NOMO-1 (cell line): ENCODE results near the gene MTA3.

Source experiments
- DNase-seq, 2 experiments: peaks; one replicate each; lab custom pipeline; 2025; ENCODE audit not compliant: unreplicated experiment in 2 of 2; lab: John Stamatoyannopoulos, UW

The MTA3 gene

DNA sequence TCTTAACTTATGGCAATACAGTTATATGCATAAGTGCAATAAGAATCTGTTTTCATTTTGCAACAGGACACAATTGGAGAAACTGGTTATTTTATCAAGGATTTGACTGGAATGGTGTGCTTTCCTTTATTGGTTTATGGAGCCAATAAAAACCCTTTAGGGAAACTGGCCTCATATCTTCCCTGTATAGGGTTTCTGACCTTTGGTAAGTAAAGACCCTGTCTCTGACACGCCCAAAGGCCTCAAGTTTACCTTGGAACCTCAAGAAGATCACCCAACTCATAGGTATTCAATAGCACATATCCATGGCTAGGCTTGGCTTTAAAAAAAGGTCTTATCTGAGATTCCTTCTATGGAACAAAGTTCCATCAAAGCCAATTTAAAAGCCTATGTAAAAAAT lies 212.7 kb downstream of the MTA3 start:
- DNase-seq = no peak

- no peak for DNase-seq
These were observed 215.1 kb downstream of the MTA3 start for GRCh38 chr2:42783511-42783910.

GRCh38 chr2:42784204-42784880 lies 215.9 kb downstream of the MTA3 start:
- DNase-seq = no peak

GRCh38 chr2:42786561-42787345 lies 218.3 kb downstream of the MTA3 start:
- no peak for DNase-seq

DNA sequence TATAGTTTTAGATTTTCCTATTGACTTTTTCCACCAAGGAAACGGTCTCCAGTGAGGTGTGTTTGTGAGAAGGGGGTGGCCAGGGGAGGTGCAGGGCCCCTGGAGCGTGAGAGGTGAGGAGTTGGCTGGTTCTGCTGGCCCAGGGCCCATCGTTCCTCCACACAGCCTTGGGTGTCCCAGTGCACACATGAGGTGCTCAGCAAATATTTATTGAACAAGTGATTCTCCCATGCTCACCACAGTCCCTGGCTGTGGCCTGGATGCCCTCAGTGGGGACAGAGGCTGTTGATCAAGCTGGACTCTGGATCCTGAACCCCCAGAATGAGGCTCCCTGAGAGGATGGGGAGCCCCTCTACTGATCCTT lies 219.0 kb downstream of the MTA3 start:
- no peak for DNase-seq

DNA sequence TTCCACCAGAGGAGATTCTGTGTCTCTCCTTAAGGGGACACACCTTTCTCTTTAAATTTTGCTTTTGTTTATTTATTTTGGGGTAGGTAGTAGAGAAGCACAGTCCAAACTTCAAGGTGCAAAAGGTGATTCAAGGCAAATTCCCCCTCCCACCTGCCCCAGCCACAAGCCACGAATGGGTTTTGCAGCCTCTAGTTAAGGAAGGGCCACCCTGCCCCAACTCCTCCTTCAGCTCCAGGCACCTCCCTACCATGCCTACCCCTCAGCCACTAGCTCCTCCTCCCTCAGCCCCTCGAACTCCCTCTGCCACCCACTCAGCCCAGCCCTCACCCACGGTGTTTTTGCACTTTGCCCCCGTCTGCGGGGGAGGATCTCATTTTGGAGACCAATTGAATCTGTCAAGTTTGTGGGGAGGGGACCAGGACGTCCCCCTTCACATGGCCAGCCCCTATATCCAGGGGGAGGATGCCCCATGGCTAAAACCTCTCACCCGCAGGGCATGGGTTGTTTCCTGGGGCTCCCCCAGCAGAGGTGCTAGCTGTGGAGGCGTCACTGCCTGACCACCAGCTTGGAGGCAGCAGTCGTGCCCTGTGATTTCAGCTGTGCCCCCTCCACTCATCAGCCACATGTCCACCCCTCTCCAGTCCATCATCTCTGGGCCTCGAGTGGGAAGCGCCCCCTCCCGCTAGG lies 219.5 kb downstream of the MTA3 start:
- DNase-seq = no peak

DNA sequence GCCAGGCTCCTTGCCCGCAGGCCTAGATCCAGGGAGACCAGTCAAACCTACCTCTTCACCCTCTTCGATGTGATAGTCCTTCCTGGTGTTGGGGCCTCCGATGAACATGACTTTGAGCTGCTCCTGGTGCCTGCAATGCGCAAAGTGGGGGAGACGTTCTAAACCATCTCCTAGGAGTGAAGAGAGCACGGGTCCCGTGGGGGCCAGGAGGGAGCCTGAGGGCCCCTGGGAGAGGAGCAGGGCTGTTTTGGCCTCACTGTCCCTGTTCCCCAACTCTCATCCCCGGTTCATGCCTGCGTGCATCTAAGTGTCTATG lies 220.0 kb downstream of the MTA3 start:
- DNase-seq = no peak

DNA sequence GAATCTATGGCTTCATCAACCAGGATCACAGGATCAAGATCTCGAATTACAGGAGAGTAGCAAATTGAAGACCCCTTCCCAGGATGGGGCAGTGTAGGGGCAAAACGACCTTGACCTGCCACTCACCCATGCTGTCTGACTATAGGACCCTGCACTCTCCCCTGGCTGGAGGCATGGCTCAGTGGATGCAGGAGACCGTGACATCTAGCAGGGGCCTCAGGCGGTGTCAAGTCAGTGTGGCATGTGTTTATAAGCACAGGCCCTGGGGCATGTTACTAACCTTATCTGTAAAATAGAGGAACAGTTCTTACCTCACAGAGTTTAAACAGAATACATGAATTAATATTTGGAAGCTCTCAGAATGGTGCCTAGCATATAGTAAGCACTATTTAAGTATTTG lies 220.4 kb downstream of the MTA3 start:
- DNase-seq = no peak

- no peak for DNase-seq
These were observed 221.3 kb downstream of the MTA3 start for GRCh38 chr2:42789751-42790150.

GRCh38 chr2:42791606-42792005 lies 223.2 kb downstream of the MTA3 start:
- DNase-seq = no peak

DNA sequence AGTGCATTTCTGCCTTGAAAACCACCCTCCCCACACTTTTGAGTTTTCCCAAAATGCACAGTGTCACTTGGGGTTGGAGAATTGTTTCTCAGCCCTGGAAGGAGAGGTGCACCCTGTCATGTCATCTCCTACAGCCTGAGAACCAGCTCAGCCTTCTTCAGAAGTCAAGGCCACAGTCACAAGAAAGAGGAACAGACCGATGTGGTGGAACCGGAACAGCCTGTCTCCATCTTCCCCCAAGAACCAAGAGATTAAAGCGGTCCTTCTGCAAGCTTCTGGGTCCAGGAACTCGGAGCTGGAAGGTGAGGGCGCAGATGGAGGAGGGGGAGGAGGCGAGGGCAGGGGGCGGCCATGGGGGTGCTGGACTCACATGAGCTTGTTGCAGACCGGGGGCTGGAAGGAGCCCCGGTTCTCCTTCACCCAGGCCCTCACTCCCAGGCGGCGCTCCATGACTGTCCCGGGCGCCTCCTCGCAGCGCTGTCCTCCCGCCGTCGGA lies 223.7 kb downstream of the MTA3 start:
- DNase-seq = peak; percentile 63 to 69

- DNase-seq = peak in 1 of 2 experiments; percentile 63
These were observed 224.3 kb downstream of the MTA3 start, which contains the start of gene HAAO for GRCh38 chr2:42792583-42793333. TSS of gene HAAO (minus strand) at chr2:42792583. CDS start at chr2:42792536, 47 bp downstream.

GRCh38 chr2:42793334-42794270 lies 225.2 kb downstream of the MTA3 start:
- no peak for DNase-seq

DNA sequence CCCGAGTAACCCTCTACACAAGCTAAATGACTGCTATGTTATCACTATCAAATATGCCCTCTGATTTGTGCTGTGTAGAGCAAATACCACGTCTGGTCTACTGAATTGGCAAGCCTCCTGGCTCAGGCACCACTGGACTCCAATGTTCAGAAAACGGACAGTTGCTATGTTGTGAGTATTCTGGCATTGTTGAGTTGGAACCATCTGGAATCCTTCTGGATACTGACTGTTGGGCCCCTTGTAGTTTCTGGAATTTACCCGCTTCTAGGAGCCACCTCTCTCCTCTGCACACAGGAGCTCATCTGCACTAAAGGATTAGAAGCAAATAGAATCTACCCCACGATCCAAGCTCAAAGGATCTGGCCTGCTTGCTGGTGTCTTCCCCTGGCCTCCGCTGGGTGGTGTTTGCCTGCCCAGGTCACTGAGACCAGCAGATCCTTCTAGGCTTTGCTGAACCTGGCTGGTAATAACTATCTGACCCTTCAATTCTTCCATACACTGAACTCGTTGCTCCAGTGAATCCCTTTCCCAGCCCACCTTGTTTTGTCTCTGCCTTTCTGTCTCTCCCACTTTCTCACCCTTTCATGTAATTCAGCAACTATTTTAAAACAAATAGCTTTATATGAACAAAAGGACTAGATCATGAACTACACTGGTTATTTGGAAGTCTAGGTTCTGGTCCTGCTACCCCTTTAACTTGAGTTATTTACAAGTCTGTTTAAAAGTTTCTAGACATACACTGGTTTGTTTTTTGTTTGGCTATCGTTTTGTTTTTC lies 226.0 kb downstream of the MTA3 start:
- DNase-seq = peak; percentile 14 to 34

GRCh38 chr2:42795275-42795674 lies 226.8 kb downstream of the MTA3 start:
- no peak for DNase-seq

DNA sequence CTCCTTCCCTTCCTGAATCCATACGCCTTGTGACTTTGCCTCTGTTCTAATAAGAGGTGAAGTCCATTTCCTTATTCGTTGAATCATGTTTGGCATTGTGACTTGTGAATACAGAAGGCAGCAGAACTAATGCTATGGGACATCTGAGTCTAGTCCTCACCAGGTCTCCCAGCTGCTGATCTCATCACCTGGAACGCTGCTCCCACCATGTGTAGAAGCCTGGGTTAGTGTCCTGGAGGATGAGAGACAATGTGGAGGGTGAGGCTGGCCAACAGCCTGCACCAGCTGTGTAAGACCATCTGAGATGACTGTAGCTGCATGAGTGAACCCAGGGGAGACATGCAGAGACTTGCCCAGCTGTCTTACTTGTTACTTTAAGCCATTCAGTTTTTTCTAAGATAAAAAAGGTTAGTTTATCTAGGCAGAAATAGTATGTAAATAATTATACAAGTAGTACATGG lies 227.4 kb downstream of the MTA3 start:
- DNase-seq = no peak

- no peak for DNase-seq
These were observed 228.2 kb downstream of the MTA3 start for GRCh38 chr2:42796427-42797248.

GRCh38 chr2:42797281-42797680 lies 228.8 kb downstream of the MTA3 start:
- DNase-seq = no peak
